ENCODE data around the gene AVEN.

- TF ChIP-seq CTCF (IDR thresholded peaks at IDR 0.05) = no peak
- TF ChIP-seq POLR2A (IDR thresholded peaks at IDR 0.05) = no peak
- TF ChIP-seq EP300 (IDR thresholded peaks at IDR 0.05) = no peak
- TF ChIP-seq POLR2AphosphoS5 (IDR thresholded peaks at IDR 0.05) = no peak
Observed at GRCh38 chr15:34027606-34028005, 11.4 kb downstream of the AVEN start.
